ENCODE results near the gene PRKACA.

The PRKACA gene

GRCh38 chr19:14116918-14117578 lies 514 bp downstream of the PRKACA start:
- no peak for DNase-seq (ENCODE audit: low spot score)

GRCh38 chr19:14116525-14116917 lies 1.0 kb downstream of the PRKACA start:
- DNase-seq (ENCODE audit: low spot score), result no peak

- no peak for DNase-seq (ENCODE audit: low spot score)
Observed at GRCh38 chr19:14115756-14116155, 1.8 kb downstream of the PRKACA start.

GRCh38 chr19:14114854-14115253 lies 2.7 kb downstream of the PRKACA start:
- peak; percentile 41 for DNase-seq (ENCODE audit: low spot score)

GRCh38 chr19:14114439-14114838 lies 3.1 kb downstream of the PRKACA start:
- DNase-seq (ENCODE audit: low spot score), result no peak

GRCh38 chr19:14113762-14114414 lies 3.7 kb downstream of the PRKACA start:
- DNase-seq (ENCODE audit: low spot score), result no peak

GRCh38 chr19:14112809-14113385 lies 4.7 kb downstream of the PRKACA start:
- DNase-seq (ENCODE audit: low spot score), result peak; percentile 51

GRCh38 chr19:14112051-14112808 lies 5.3 kb downstream of the PRKACA start:
- no peak for DNase-seq (ENCODE audit: low spot score)

- DNase-seq (ENCODE audit: low spot score), result no peak
Observed at GRCh38 chr19:14111486-14111885, 6.1 kb downstream of the PRKACA start.

- no peak for DNase-seq (ENCODE audit: low spot score)
Observed at GRCh38 chr19:14110650-14111049, 6.9 kb downstream of the PRKACA start.

- peak; percentile 77 for DNase-seq (ENCODE audit: low spot score)
Observed at GRCh38 chr19:14107581-14108461, 9.7 kb downstream of the PRKACA start.

GRCh38 chr19:14106840-14107239 lies 10.7 kb downstream of the PRKACA start:
- DNase-seq (ENCODE audit: low spot score), result no peak

- no peak for DNase-seq (ENCODE audit: low spot score)
Observed at GRCh38 chr19:14105680-14106079, 11.9 kb downstream of the PRKACA start.

GRCh38 chr19:14103310-14103709 lies 14.3 kb downstream of the PRKACA start:
- no peak for DNase-seq (ENCODE audit: low spot score)

GRCh38 chr19:14102756-14103155 lies 14.8 kb downstream of the PRKACA start:
- no peak for DNase-seq (ENCODE audit: low spot score)

GRCh38 chr19:14102102-14102696 lies 15.4 kb downstream of the PRKACA start:
- DNase-seq (ENCODE audit: low spot score), result no peak

GRCh38 chr19:14101003-14101545 lies 16.5 kb downstream of the PRKACA start:
- no peak for DNase-seq (ENCODE audit: low spot score)

GRCh38 chr19:14097532-14098151 lies 19.9 kb downstream of the PRKACA start:
- no peak for DNase-seq (ENCODE audit: low spot score)

GRCh38 chr19:14096272-14096992 lies 21.1 kb downstream of the PRKACA start:
- no peak for DNase-seq (ENCODE audit: low spot score)

GRCh38 chr19:14094854-14095253 lies 22.7 kb downstream of the PRKACA start:
- no peak for DNase-seq (ENCODE audit: low spot score)

Measured in AG08396 (cell line).